ENCODE data around the gene PDXK. TPM values are rescaled to one million over a fixed set of nuclear protein-coding genes. Genes with fewer than 3 reads are reported as not detected.

The PDXK gene
- total RNA-seq, 1 donor from 2014 or later: 72.0 TPM

DNA sequence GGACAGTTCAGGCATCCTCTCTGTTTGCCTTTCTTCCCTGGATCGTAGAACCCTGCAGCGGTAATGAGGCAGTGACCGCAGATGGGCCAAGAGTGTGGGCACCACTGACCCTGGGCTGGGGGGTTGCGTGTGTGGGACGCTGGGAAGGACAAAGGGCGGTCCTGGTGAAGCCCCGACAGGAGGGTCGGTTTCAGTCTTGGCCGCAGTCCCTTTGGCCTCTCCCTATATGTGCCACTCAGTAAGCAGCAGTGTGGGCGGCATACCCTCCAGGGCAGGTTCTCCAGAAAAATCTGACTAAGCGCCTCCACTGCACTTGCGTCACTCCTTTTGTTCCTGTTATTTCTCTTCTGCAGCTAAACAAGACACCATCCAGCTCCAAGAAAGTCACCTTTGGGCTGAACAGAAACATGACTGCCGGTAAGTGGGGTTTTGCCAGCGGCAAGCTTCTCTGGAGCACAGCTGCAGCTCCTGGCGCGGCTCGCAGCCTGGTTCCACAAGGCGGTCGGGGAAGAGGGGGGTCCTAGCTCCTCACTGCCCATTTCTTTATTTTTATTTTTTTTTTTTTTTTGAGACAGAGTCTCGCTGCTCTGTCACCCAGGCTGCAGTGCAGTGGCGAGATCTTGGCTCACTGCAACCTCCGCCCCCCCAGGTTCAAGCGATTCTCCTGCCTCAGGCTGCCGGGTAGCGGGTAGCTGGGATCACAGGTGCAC lies 27.7 kb upstream of the PDXK start:
- Mint-ChIP-seq H3K9me3 (ENCODE audit: unreplicated experiment) (no peaks in the 10 kb centered on the region), H3K36me3 (ENCODE audit: low read depth, unreplicated experiment) (peaks cover 42% of the 10 kb centered on the region), H3K4me3 (ENCODE audit: unreplicated experiment) (no peak overlapping the region), H3K27me3 (ENCODE audit: unreplicated experiment) (no peaks in the 10 kb centered on the region), H3K4me1 (ENCODE audit: unreplicated experiment) (peaks cover 12% of the 10 kb centered on the region), H3K27ac (ENCODE audit: unreplicated experiment) (no peak overlapping the region)
- DNase-seq (ENCODE audit: low spot score): no peak
- TF ChIP-seq, protein P1, sequence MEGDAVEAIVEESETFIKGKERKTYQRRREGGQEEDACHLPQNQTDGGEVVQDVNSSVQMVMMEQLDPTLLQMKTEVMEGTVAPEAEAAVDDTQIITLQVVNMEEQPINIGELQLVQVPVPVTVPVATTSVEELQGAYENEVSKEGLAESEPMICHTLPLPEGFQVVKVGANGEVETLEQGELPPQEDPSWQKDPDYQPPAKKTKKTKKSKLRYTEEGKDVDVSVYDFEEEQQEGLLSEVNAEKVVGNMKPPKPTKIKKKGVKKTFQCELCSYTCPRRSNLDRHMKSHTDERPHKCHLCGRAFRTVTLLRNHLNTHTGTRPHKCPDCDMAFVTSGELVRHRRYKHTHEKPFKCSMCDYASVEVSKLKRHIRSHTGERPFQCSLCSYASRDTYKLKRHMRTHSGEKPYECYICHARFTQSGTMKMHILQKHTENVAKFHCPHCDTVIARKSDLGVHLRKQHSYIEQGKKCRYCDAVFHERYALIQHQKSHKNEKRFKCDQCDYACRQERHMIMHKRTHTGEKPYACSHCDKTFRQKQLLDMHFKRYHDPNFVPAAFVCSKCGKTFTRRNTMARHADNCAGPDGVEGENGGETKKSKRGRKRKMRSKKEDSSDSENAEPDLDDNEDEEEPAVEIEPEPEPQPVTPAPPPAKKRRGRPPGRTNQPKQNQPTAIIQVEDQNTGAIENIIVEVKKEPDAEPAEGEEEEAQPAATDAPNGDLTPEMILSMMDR (IDR thresholded peaks at IDR 0.05; ENCODE audit: unreplicated experiment): no peak

DNA sequence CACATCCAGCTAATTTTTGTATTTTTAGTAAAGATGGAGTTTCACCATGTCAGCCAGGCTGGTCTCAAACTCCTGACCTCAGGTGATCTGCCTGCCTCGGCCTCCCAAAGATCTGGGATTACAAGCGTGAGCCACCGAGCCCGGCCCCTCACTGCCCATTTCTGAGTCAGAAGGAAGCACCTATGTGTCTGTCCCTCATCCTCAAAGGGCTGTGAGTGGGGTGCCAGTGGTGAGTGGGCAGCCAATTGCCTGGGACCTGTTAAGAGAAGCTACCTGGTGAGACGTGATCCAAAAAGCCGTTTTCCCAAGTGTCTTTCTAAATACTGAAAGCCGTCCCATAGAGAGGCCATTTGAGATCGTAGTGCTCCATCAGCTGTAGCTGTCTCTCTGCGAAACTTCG lies 27.1 kb upstream of the PDXK start:
- H3K9me3 Mint-ChIP-seq (ENCODE audit: unreplicated experiment): no peaks in the 10 kb centered on the region
- no peaks in the 10 kb centered on the region for H3K27me3 Mint-ChIP-seq (ENCODE audit: unreplicated experiment)
- TF ChIP-seq, protein P1 (IDR thresholded peaks at IDR 0.05; ENCODE audit: unreplicated experiment): no peak
- peaks cover 11% of the 10 kb centered on the region for H3K4me1 Mint-ChIP-seq (ENCODE audit: unreplicated experiment)
- no peak for DNase-seq (ENCODE audit: low spot score)
- peaks cover 37% of the 10 kb centered on the region for H3K36me3 Mint-ChIP-seq (ENCODE audit: low read depth, unreplicated experiment)
- H3K27ac Mint-ChIP-seq (ENCODE audit: unreplicated experiment): no peak overlapping the region
- no peak overlapping the region for H3K4me3 Mint-ChIP-seq (ENCODE audit: unreplicated experiment)

DNA sequence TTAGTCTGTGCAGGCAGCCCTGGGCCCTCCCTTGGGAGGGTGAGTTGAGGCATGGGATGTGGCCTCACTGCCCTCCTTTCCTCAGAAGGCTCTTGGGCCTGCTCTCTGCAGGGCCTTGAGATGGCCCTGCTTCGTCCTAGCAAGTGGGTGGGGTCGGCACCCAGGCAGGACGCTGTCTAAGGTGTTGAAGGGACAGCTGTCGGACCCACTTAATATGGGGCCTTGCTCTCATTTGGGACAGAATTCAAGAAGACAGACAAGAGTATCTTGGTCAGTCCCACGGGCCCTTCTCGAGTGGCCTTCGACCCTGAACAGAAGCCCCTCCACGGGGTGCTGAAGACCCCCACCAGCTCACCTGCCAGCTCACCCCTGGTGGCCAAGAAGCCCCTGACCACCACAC lies 26.0 kb upstream of the PDXK start:
- Mint-ChIP-seq H3K27me3 (ENCODE audit: unreplicated experiment) (peaks cover 1% of the 10 kb centered on the region), H3K9me3 (ENCODE audit: unreplicated experiment) (no peaks in the 10 kb centered on the region), H3K27ac (ENCODE audit: unreplicated experiment) (no peak overlapping the region), H3K4me3 (ENCODE audit: unreplicated experiment) (no peak overlapping the region), H3K36me3 (ENCODE audit: low read depth, unreplicated experiment) (peaks cover 30% of the 10 kb centered on the region), H3K4me1 (ENCODE audit: unreplicated experiment) (peaks cover 4% of the 10 kb centered on the region)
- DNase-seq (ENCODE audit: low spot score): no peak
- TF ChIP-seq, protein P1 (IDR thresholded peaks at IDR 0.05; ENCODE audit: unreplicated experiment): no peak

DNA sequence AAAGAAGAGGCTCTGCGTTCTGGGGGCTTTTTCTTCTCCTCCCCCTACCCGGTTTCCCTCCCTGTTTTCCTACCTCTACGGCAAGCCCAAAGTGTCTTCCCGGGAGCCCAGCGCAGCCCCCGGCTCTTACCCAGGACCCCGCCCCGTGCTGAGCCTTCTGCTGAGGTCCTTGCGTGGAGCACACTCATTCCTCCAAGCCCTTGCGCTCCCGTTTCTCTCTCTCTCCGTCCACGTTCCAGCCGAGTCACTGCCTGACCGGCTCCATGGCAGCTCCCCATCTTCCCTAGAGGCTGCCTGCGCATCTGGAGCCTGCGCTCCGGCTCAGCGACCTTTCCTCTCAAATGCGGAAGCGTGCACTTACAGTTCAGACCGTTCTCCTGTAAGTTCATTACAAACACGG lies 24.9 kb upstream of the PDXK start:
- Mint-ChIP-seq H3K36me3 (ENCODE audit: low read depth, unreplicated experiment) (peaks cover 30% of the 10 kb centered on the region), H3K4me3 (ENCODE audit: unreplicated experiment) (no peak overlapping the region), H3K27me3 (ENCODE audit: unreplicated experiment) (peaks cover 1% of the 10 kb centered on the region), H3K27ac (ENCODE audit: unreplicated experiment) (no peak overlapping the region), H3K4me1 (ENCODE audit: unreplicated experiment) (peaks cover 4% of the 10 kb centered on the region), H3K9me3 (ENCODE audit: unreplicated experiment) (no peaks in the 10 kb centered on the region)
- no peak for DNase-seq (ENCODE audit: low spot score)
- TF ChIP-seq, protein P1 (IDR thresholded peaks at IDR 0.05; ENCODE audit: unreplicated experiment): no peak

DNA sequence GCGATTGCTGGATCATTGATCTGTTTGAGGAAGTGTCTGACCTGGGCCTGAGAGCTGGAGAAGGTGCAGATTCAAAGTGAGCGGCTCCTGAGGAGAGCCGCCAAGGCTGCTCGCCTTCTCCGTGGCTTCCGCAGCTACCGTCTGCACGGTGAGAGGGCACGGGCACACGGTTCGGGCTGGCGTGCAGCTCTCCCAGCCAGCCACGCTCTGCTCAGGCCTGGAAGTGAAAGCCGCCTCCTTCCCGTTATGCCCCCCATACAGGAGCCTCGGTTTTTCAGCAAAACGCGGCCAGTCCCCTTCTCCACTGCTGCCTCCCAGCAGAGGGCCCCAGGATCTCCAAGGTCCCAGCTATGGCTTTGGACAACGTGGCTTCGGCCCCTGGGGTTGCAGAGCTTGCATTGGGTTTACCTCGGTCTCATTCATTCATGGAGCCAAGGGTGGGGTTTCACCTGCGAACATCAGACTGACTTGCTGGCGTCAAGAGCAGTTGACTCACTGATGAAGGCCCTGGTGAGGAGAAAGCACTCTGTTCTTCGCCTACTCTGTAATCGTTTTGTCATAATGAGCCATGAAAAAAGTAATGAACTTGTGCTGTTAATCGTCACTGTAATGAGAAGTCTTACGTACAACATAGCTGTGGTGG lies 24.4 kb upstream of the PDXK start:
- TF ChIP-seq, protein P1 (IDR thresholded peaks at IDR 0.05; ENCODE audit: unreplicated experiment): no peak
- DNase-seq (ENCODE audit: low spot score): no peak
- peaks cover 1% of the 10 kb centered on the region for H3K27me3 Mint-ChIP-seq (ENCODE audit: unreplicated experiment)
- peaks cover 30% of the 10 kb centered on the region for H3K36me3 Mint-ChIP-seq (ENCODE audit: low read depth, unreplicated experiment)
- H3K4me1 Mint-ChIP-seq (ENCODE audit: unreplicated experiment): peaks cover 4% of the 10 kb centered on the region
- H3K9me3 Mint-ChIP-seq (ENCODE audit: unreplicated experiment): no peaks in the 10 kb centered on the region
- peak overlapping the region; percentile 9 for H3K4me3 Mint-ChIP-seq (ENCODE audit: unreplicated experiment)
- peak overlapping the region; percentile 21 for H3K27ac Mint-ChIP-seq (ENCODE audit: unreplicated experiment)

All from endothelial cell (in vitro differentiated cells).